Thymus (tissue), 11 donors: Measurements from ENCODE around the gene MROH9. TPM values are rescaled to one million over a fixed set of nuclear protein-coding genes. Genes with fewer than 3 reads are reported as not detected.

ENCODE experiments used
- DNase-seq, 9 donors: peaks; one replicate each; pipeline ENCODE4 v3.0.0-alpha.2; 2013; ENCODE audit warnings: low spot score in 9 of 9, low read depth in 6 of 9, missing footprints in 1 of 9
- H3K27ac ChIP-seq, 2 donors: one replicate each; pipeline ENCODE4 v1.5.1; 2013; ENCODE audit warnings: control low read depth in 1 of 2, low read depth in 1 of 2, low read length in 1 of 2, mild to moderate bottlenecking in 1 of 2, moderate library complexity in 1 of 2
- H3K27me3 ChIP-seq, 2 donors: one replicate each; pipeline ENCODE4 v1.5.1; 2013; ENCODE audit warnings: low read length in 1 of 2; ENCODE audit not compliant: control insufficient read depth in 2 of 2, insufficient read depth in 1 of 2
- H3K36me3 ChIP-seq, 2 donors: one replicate each; pipeline ENCODE4 v1.5.1; 2013; ENCODE audit warnings: low read length in 1 of 2, mild to moderate bottlenecking in 1 of 2, moderate library complexity in 1 of 2; ENCODE audit not compliant: control insufficient read depth in 2 of 2, insufficient read depth in 2 of 2
- H3K4me1 ChIP-seq, 2 donors: one replicate each; pipeline ENCODE4 v1.5.1; 2013; ENCODE audit warnings: low read length in 2 of 2; ENCODE audit not compliant: control insufficient read depth in 2 of 2, insufficient read depth in 2 of 2
- H3K4me3 ChIP-seq, 2 donors: one replicate each; pipeline ENCODE4 v1.5.1; 2013; ENCODE audit warnings: low read length in 2 of 2, control low read depth in 1 of 2, mild to moderate bottlenecking in 1 of 2
- H3K9me3 ChIP-seq, 2 donors: one replicate each; pipeline ENCODE4 v1.5.1; 2013; ENCODE audit warnings: low read length in 1 of 2, mild to moderate bottlenecking in 1 of 2; ENCODE audit not compliant: control insufficient read depth in 2 of 2, insufficient read depth in 1 of 2
- WGBS: extraction: QIAGEN DNeasy Blood & Tissue Kit; methylation state at CpG from one replicate; pipeline ENCODE4 v1.1.7; 2013; 5-methylcytosine and 5-hydroxymethylcytosine counted together
- polyA plus RNA-seq: library from polyadenylated mRNA; stranded (reverse); fragments of 200-250 nt; gene quantifications from one replicate; pipeline ENCODE4 v1.2.3, GENCODE V29; 2013
- total RNA-seq: library from RNA; stranded (reverse); fragments of 120-200 nt; gene quantifications from one replicate; pipeline ENCODE4 v1.2.4, GENCODE V29; 2013
- donor health status: healthy.

MROH9 gene
- total and polyA plus RNA-seq, 2 donors: 0.05 TPM

DNA sequence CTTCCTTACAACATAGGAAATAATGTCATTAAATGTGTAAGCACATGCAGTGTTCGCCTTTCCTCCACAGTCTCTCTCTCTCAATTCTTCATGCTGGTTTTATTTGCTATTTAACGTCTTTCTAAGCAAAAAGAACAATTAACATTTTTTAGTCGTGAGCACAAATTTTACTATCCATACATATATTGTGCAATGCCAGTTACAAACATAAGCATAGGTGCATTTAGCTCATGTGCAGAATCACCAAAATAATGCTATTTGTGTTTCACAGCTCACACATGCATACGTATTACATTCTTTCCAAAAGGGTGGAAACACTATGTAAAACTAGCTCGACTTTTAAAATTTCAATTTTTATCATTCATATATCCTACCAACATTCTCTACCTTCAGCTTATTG is 52.1 kb downstream of the MROH9 start:
- H3K27ac ChIP-seq: no peak overlapping the region
- no peak overlapping the region for H3K4me3 ChIP-seq
- DNase-seq: no peak
- no peaks in the 10 kb centered on the region for H3K9me3 ChIP-seq
- WGBS: 91% methylated on average over 5 of the region's 5 CpGs
- no peaks in the 10 kb centered on the region for H3K27me3 ChIP-seq
- no peaks in the 10 kb centered on the region for H3K4me1 ChIP-seq
- no peaks in the 10 kb centered on the region for H3K36me3 ChIP-seq

DNA sequence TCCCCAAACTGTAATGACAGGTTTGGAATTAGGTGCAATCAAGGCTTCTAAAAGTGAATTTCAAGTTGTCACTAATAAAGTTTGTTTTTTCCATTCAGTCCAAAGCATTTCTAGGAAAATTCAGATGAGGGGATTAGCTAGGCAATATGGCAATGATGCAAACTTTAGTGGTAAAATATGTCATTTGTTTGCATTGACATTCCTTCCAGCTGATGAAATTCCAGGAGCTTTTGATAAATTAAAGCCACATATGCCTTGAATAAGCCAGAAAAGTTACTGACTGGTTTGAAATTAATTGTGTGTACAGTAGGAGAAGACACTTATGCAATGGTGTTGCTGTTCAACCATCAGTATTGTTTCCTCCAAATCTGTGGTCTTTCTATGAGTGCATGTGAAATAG is 57.8 kb downstream of the MROH9 start:
- no peaks in the 10 kb centered on the region for H3K4me1 ChIP-seq
- H3K4me3 ChIP-seq: no peak overlapping the region
- no peak overlapping the region for H3K27ac ChIP-seq
- no peaks in the 10 kb centered on the region for H3K9me3 ChIP-seq
- DNase-seq: no peak
- no peaks in the 10 kb centered on the region for H3K27me3 ChIP-seq
- no peaks in the 10 kb centered on the region for H3K36me3 ChIP-seq

DNA sequence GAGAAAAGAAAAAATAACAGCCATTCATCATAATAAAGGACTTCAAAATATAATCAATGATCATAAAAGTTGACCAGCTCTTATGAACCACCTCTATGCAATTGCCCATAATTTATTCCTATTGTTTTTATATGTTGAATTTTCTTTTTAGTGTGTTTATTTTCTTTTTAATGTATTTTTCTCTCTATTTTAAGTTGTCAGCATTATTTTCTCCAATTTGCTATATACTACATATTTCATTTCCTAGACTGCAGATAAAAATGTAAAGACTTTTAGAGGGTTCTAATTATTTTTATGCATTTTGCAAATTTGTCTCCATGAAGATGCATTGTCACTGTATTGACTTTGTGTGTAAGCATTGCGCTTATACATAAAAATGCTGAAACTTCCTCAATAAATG is 58.4 kb downstream of the MROH9 start:
- H3K36me3 ChIP-seq: no peaks in the 10 kb centered on the region
- no peaks in the 10 kb centered on the region for H3K27me3 ChIP-seq
- no peak for DNase-seq
- no peaks in the 10 kb centered on the region for H3K4me1 ChIP-seq
- no peak overlapping the region for H3K27ac ChIP-seq
- H3K4me3 ChIP-seq: no peak overlapping the region
- no peaks in the 10 kb centered on the region for H3K9me3 ChIP-seq
- 96% methylated on average over 1 of the region's 1 CpG for WGBS

DNA sequence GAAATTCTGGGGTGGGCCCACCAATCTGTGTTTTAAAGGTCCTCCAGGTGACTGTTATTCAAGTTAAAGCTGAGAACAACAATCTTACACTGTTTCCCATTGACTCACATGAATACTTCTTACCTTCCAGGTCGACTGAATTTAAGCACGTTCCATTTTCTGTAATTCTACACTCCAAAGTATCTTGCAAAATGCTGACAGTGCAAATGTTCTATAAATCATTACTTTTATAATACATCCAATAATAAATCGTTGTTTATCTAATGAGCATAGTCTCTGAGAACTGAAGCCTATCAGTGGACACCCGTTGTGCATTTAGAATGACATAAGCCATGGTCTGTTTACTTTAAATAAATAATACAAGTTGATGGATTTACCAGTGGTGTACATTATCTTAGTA is 79.5 kb downstream of the MROH9 start:
- Histone ChIP-seq H3K4me3 (no peak overlapping the region), H3K27ac (no peak overlapping the region), H3K4me1 (no peaks in the 10 kb centered on the region), H3K36me3 (no peaks in the 10 kb centered on the region), H3K9me3 (no peaks in the 10 kb centered on the region), H3K27me3 (no peaks in the 10 kb centered on the region)
- DNase-seq: no peak
- WGBS: 89% methylated on average over 4 of the region's 4 CpGs

DNA sequence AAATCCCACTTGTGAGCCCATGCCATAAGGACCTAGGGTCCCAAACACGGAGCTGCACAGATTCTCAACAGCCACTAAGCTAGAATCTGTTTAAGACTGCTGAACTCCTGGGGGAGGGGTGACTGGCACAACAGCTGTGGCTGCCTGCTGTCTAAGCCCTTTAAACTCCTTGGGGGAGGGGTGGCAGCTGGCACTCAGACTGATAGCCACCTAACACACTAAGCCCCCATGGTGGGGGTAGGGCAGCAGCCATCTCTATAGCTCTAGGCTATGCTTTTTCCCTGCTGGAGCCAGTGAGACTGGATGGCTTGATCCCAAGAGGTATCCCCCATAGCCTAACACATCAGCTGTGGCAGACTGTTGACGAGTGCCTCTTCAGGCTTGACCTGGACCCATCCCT is 82.1 kb downstream of the MROH9 start:
- Histone ChIP-seq H3K9me3 (no peaks in the 10 kb centered on the region), H3K36me3 (no peaks in the 10 kb centered on the region), H3K4me3 (no peak overlapping the region), H3K27ac (no peak overlapping the region), H3K4me1 (no peaks in the 10 kb centered on the region), H3K27me3 (no peaks in the 10 kb centered on the region)
- WGBS: 86% methylated on average over 2 of the region's 2 CpGs
- DNase-seq: no peak

DNA sequence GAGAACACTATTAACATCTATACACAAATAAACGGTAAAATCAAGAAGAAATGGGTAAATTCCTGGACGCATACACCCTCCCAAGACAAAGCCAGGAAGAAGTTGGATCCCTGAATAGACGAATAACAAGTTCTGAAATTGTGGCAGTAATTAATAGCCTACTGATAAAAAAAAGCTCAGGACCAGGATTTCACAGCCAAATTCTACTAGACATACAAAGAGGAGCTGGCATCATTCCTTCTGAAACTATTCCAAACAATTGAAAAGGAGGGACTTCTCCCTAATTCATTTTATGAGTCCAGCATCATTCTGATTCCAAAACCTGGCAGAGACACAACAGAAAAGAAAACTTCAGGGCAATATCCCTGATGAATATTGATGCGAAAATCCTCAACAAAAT is 84.6 kb downstream of the MROH9 start:
- WGBS: 84% methylated on average over 4 of the region's 4 CpGs
- DNase-seq: no peak
- no peak overlapping the region for H3K4me3 ChIP-seq

DNA sequence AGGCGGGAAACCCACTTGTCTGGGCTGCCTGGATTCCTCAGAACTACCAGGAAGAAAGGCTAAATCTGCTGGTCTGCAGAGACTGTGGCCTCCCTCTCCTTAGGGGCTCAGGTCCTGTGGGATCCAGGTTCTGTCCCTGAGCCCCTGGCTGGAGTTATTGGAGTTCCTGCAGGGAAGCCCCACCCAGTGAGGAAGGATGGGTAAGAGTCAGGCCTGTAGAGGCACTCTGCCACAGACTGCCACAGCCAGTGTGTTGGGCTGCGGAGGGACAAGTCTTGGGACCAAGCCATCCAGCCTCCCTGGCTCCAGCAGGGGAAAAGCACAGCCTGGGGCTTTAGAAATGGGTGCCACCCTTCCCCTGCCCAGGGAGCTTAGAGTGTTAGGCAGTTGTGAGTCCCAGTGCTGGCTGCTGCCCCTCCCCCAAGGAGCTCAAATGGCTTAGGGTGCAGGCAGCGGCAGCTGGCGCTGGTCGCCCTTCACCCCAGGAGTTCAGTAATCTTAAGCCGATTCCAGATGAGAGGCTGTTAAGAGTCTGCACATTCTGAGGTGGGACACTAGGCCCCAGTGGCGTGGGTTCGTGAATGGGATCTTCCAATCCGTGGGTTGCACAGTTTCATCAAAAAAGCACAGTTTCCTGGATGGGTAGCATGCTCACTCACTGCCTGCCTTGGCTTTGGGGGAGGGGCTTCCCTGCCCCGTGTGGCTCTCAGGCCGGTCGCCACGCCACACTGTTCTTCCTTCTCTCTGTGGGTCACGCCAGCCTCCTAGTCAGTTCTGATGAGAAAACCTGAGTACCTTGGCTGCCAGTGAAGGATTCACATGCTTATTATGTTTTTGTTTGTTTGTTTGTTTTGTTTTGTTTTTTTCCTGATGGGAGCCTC is 97.7 kb downstream of the MROH9 start:
- DNase-seq: no peak
- Histone ChIP-seq H3K27me3 (no peaks in the 10 kb centered on the region), H3K4me1 (no peaks in the 10 kb centered on the region), H3K4me3 (no peak overlapping the region), H3K27ac (no peak overlapping the region), H3K36me3 (no peaks in the 10 kb centered on the region), H3K9me3 (no peaks in the 10 kb centered on the region)
- WGBS: 64% methylated on average over 14 of the region's 14 CpGs

More for the DNA sequence above, 84.6 kb downstream of the MROH9 start:
- Histone ChIP-seq H3K4me1 (no peaks in the 10 kb centered on the region), H3K27ac (no peak overlapping the region), H3K9me3 (no peaks in the 10 kb centered on the region), H3K36me3 (no peaks in the 10 kb centered on the region), H3K27me3 (no peaks in the 10 kb centered on the region)

DNA sequence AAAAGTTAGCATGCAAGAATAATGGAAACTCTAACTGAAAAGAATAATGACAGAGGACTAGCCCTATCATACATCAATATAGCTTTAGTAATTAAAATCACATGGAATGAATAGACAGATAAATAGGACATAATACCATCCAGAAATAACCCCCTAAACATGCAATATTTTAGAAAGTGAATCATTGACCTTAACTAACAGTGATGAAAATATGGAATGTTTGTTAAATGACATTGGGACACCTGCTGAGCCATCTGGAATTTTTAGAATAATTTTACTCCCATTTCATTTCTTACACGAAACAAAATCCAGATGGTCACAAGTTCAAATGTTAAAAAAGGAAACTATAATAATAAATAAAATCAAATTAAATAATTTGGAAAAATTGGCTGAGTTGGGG is 102.3 kb downstream of the MROH9 start:
- Histone ChIP-seq H3K9me3 (no peaks in the 10 kb centered on the region), H3K27me3 (no peaks in the 10 kb centered on the region), H3K4me1 (no peaks in the 10 kb centered on the region), H3K36me3 (no peaks in the 10 kb centered on the region), H3K4me3 (no peak overlapping the region), H3K27ac (no peak overlapping the region)
- no peak for DNase-seq
- WGBS: 86% methylated on average over 1 of the region's 1 CpG

DNA sequence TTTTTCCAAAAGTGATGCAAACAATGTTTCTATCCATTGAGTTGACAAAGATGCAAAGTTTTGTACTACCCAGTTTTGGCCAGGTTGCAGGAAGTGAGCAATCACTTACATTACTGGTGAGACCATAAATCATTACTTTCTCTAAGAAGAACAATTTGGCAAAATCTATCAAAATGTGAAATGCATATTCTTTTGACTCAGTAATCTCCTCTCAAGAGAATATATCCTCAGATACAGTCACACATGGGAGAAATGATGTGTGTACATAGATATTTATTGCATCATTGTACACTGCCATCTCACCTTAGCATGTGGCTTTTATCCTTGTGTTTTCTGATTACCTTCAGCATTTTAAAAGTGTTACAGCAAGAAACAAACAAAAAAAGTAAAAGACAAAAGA is 103.0 kb downstream of the MROH9 start:
- no peak overlapping the region for H3K4me3 ChIP-seq
- no peaks in the 10 kb centered on the region for H3K9me3 ChIP-seq
- H3K27me3 ChIP-seq: no peaks in the 10 kb centered on the region
- DNase-seq: no peak
- no peak overlapping the region for H3K27ac ChIP-seq
- H3K36me3 ChIP-seq: no peaks in the 10 kb centered on the region
- H3K4me1 ChIP-seq: no peaks in the 10 kb centered on the region
